ENCODE measurements around the gene DLG1. TPM values are rescaled to one million over a fixed set of nuclear protein-coding genes. Genes with fewer than 3 reads are reported as not detected.

Gene DLG1
- total and polyA plus RNA-seq, 2 donors (not counting 1 experiment from before 2014, with no cell fraction given) = 47.7 to 53.0 TPM

DNA sequence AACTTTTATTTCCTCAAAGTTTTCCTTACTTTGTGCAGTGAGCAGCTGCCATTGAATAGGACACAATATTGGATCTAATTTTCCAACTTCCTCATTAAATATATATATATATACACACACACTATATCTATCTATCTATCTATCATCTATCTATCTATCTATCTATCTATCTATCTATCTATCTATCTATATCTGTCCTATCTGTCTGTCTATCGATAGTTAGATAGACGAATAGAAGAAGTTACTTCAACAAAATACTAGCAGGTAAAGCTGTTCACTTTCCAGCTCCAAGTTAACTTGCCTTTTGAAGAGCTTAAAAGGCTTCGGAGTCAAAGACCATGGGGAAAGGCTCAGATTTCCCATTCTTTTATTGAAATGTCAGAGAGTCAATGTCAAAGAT, 3.6 kb upstream of the DLG1 start:
- no peak for DNase-seq (ENCODE audit: low read depth in 2 of 2)

DNA sequence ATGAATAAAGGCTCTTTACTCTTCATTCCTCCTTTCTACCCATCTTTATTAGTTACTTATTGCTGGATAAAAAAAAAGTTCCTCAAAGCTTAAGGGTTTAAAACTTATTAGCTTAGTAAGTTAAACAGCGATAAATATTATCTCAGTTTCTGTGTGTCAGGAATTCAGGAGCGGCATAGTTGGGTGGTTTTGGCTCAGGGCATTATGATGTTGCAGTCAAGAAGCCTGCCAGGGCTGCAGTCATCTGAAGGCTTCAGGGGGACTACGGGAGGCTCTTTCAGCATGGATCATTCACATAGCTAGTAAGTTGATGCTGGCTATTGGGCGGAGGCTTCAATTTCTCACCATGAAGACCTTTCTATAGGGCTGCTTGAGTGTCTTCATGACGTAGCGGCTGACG, 1.9 kb upstream of the DLG1 start:
- H3K9me3 ChIP-seq (ENCODE audit: control insufficient read depth, insufficient read depth, low read depth, low read length) = no peaks in the 10 kb centered on the region
- H3K79me2 ChIP-seq (ENCODE audit: control insufficient read depth, insufficient read depth, low read length) = peaks cover 10% of the 10 kb centered on the region
- no peak for DNase-seq (ENCODE audit: low read depth in 2 of 2)
- H2AFZ ChIP-seq (ENCODE audit: low read length) = no peak overlapping the region
- H3K36me3 ChIP-seq (ENCODE audit: control insufficient read depth, insufficient read depth, low read length) = no peaks in the 10 kb centered on the region
- no peak for TF ChIP-seq CTCF (conservative IDR thresholded peaks at IDR 0.05 in 1 of 2, IDR thresholded peaks at IDR 0.05 in 1 of 2; ENCODE audit: low read depth in 1 of 2, low read length in 2 of 2)
- no peak for TF ChIP-seq EZH2 (IDR thresholded peaks at IDR 0.05; ENCODE audit: low read length, missing control alignments)
- H3K4me1 ChIP-seq (ENCODE audit: control insufficient read depth, extremely low read depth, insufficient read depth, low read length) = peaks cover 5% of the 10 kb centered on the region
- no peaks in the 10 kb centered on the region for H4K20me1 ChIP-seq (ENCODE audit: control insufficient read depth, extremely low read depth, insufficient read depth, low read length)
- no peak overlapping the region for H3K27ac ChIP-seq (ENCODE audit: insufficient read depth, low read length)
- no peak overlapping the region for H3K4me2 ChIP-seq (ENCODE audit: extremely low read depth, insufficient read depth, low read length)
- no peaks in the 10 kb centered on the region for H3K27me3 ChIP-seq (ENCODE audit: control insufficient read depth, insufficient read depth, low read length)
- no peak overlapping the region for H3K9ac ChIP-seq (ENCODE audit: insufficient read depth, low read length)
- H3K4me3 ChIP-seq (replicated peaks in 1 of 4; ENCODE audit: control extremely low read depth in 1 of 4, insufficient read depth in 1 of 4, low read depth in 3 of 4, low read length in 4 of 4) = no peak overlapping the region

More for the DNA sequence above, 3.6 kb upstream of the DLG1 start:
- Histone ChIP-seq H3K9me3 (ENCODE audit: control insufficient read depth, insufficient read depth, low read depth, low read length) (no peaks in the 10 kb centered on the region), H3K4me3 (replicated peaks in 1 of 4; ENCODE audit: control extremely low read depth in 1 of 4, insufficient read depth in 1 of 4, low read depth in 3 of 4, low read length in 4 of 4) (no peak overlapping the region), H3K27me3 (ENCODE audit: control insufficient read depth, insufficient read depth, low read length) (no peaks in the 10 kb centered on the region), H2AFZ (ENCODE audit: low read length) (no peak overlapping the region), H3K4me1 (ENCODE audit: control insufficient read depth, extremely low read depth, insufficient read depth, low read length) (peaks cover 5% of the 10 kb centered on the region), H3K9ac (ENCODE audit: insufficient read depth, low read length) (no peak overlapping the region), H3K4me2 (ENCODE audit: extremely low read depth, insufficient read depth, low read length) (no peak overlapping the region), H3K27ac (ENCODE audit: insufficient read depth, low read length) (no peak overlapping the region), H3K36me3 (ENCODE audit: control insufficient read depth, insufficient read depth, low read length) (no peaks in the 10 kb centered on the region), H4K20me1 (ENCODE audit: control insufficient read depth, extremely low read depth, insufficient read depth, low read length) (no peaks in the 10 kb centered on the region), H3K79me2 (ENCODE audit: control insufficient read depth, insufficient read depth, low read length) (peaks cover 5% of the 10 kb centered on the region)
- TF ChIP-seq EZH2 (IDR thresholded peaks at IDR 0.05; ENCODE audit: low read length, missing control alignments) = no peak
- TF ChIP-seq CTCF (conservative IDR thresholded peaks at IDR 0.05 in 1 of 2, IDR thresholded peaks at IDR 0.05 in 1 of 2; ENCODE audit: low read depth in 1 of 2, low read length in 2 of 2) = no peak

- H4K20me1 ChIP-seq (ENCODE audit: control insufficient read depth, extremely low read depth, insufficient read depth, low read length) = no peaks in the 10 kb centered on the region
- no peak for TF ChIP-seq EZH2 (IDR thresholded peaks at IDR 0.05; ENCODE audit: low read length, missing control alignments)
- no peak for TF ChIP-seq CTCF (conservative IDR thresholded peaks at IDR 0.05 in 1 of 2, IDR thresholded peaks at IDR 0.05 in 1 of 2; ENCODE audit: low read depth in 1 of 2, low read length in 2 of 2)
- peak overlapping the region; percentile 52 for H3K9ac ChIP-seq (ENCODE audit: insufficient read depth, low read length)
- DNase-seq (ENCODE audit: low read depth in 2 of 2) = peak in 1 of 2 donors; percentile 28
- H3K36me3 ChIP-seq (ENCODE audit: control insufficient read depth, insufficient read depth, low read length) = no peaks in the 10 kb centered on the region
- H3K27ac ChIP-seq (ENCODE audit: insufficient read depth, low read length) = no peak overlapping the region
- H3K4me1 ChIP-seq (ENCODE audit: control insufficient read depth, extremely low read depth, insufficient read depth, low read length) = peaks cover 5% of the 10 kb centered on the region
- H3K4me3 ChIP-seq (replicated peaks in 1 of 4; ENCODE audit: control extremely low read depth in 1 of 4, insufficient read depth in 1 of 4, low read depth in 3 of 4, low read length in 4 of 4) = peak overlapping the region; percentile 53 to 89 (median 72)
- peak overlapping the region; percentile 2 for H2AFZ ChIP-seq (ENCODE audit: low read length)
- peaks cover 10% of the 10 kb centered on the region for H3K79me2 ChIP-seq (ENCODE audit: control insufficient read depth, insufficient read depth, low read length)
- peak overlapping the region; percentile 38 for H3K4me2 ChIP-seq (ENCODE audit: extremely low read depth, insufficient read depth, low read length)
- H3K27me3 ChIP-seq (ENCODE audit: control insufficient read depth, insufficient read depth, low read length) = no peaks in the 10 kb centered on the region
- H3K9me3 ChIP-seq (ENCODE audit: control insufficient read depth, insufficient read depth, low read depth, low read length) = no peaks in the 10 kb centered on the region
Measured at GRCh38 chr3:197298945-197299854, 788 bp upstream of the DLG1 start.

All from fibroblast of lung (primary cell).